GM18873 (cell line): Measurements from ENCODE around the gene CCDC171.

ENCODE experiments used
- ATAC-seq: cut with Tn5 transposase; IDR thresholded peaks from one replicate; pipeline ENCODE4 v1.9.1; 2021; ENCODE audit warnings: mild to moderate bottlenecking, moderate library complexity, moderate number of reproducible peaks; ENCODE audit not compliant: unreplicated experiment, low FRiP score

CCDC171 gene

GRCh38 chr9:15966471-15966870, 413.6 kb downstream of the CCDC171 start:
- no peak for ATAC-seq

GRCh38 chr9:15967068-15967467, 414.2 kb downstream of the CCDC171 start:
- ATAC-seq = no peak

GRCh38 chr9:15972760-15973159, 419.9 kb downstream of the CCDC171 start:
- ATAC-seq = no peak

- ATAC-seq = no peak
Measured at GRCh38 chr9:15975101-15975778, 422.4 kb downstream of the CCDC171 start.

- no peak for ATAC-seq
Measured at GRCh38 chr9:15977438-15977837, 424.6 kb downstream of the CCDC171 start.

- no peak for ATAC-seq
Measured at GRCh38 chr9:15982182-15982581, 429.3 kb downstream of the CCDC171 start.

GRCh38 chr9:15999422-16000339, 446.8 kb downstream of the CCDC171 start:
- no peak for ATAC-seq

- ATAC-seq = no peak
Measured at GRCh38 chr9:16000811-16001210, 448.0 kb downstream of the CCDC171 start.

GRCh38 chr9:16001856-16002255, 449.0 kb downstream of the CCDC171 start:
- no peak for ATAC-seq

- no peak for ATAC-seq
Measured at GRCh38 chr9:16002816-16003215, 450.0 kb downstream of the CCDC171 start.

GRCh38 chr9:16003785-16004184, 450.9 kb downstream of the CCDC171 start:
- no peak for ATAC-seq

- ATAC-seq = no peak
Measured at GRCh38 chr9:16004613-16005012, 451.8 kb downstream of the CCDC171 start.

- no peak for ATAC-seq
Measured at GRCh38 chr9:16010221-16010620, 457.4 kb downstream of the CCDC171 start.

- ATAC-seq = no peak
Measured at GRCh38 chr9:16012621-16013020, 459.8 kb downstream of the CCDC171 start.

GRCh38 chr9:16013366-16013765, 460.5 kb downstream of the CCDC171 start:
- no peak for ATAC-seq

- no peak for ATAC-seq
Measured at GRCh38 chr9:16013826-16014225, 461.0 kb downstream of the CCDC171 start.

- ATAC-seq = no peak
Measured at GRCh38 chr9:16022228-16022627, 469.4 kb downstream of the CCDC171 start.

- ATAC-seq = no peak
Measured at GRCh38 chr9:16023446-16023845, 470.6 kb downstream of the CCDC171 start.
